GM19395 (cell line): ENCODE measurements around the gene DDI2.
"Not testable (repeated sequence)": the region's sequence is repeated elsewhere in the genome, so short reads cannot be mapped to it uniquely, and the experiment has no call there.

Experiments used
- ATAC-seq: cut with Tn5 transposase; IDR thresholded peaks from one replicate; pipeline ENCODE4 v1.9.1; 2021; ENCODE audit warnings: mild to moderate bottlenecking, moderate library complexity; ENCODE audit not compliant: unreplicated experiment

Gene DDI2

DNA sequence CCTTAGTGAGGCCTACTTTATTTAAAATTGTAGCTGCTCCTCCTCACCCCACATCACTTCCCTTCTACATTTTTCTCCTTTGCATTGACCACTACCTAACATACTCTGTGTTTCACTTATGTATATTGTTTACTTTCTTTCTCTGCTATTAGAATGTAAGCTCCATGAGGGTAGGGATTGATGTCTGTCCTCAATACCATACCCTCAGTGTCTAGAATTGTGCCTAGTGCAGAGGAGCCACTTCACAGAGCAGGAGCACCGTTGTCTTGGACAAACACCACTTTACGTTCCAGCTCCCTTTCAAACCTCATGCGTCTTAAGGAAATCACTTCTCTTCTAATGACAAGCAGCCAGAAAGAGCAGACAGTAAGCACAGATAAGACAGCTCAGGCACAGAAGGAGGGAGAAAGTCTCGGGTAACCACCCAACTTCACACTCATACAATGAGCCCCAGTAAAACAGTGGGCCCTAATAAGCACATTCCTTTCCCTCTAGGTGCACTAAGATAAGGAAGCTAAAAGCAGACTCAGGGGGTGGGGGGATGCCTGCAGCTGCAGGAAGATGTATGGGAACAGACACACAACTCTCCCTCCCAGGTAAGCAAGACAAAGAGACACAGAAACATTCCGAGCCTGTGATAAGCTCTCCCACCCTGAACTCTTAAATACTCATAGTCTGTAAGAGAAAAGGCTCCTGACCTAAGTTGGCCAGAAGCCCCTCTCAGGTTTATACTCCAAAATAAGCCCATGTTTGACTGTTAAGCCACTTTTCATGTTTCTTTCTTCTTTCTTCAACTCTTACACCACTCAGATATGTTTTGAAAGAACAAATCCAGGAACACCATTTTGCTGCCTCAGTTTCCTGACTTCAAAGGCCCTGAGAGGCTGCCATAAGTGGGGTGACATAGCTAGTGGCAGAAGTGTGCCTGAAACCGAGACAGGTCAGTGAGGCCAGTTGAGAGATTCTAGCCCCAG, 59.7 kb downstream of the DDI2 start:
- ATAC-seq = no peak

DNA sequence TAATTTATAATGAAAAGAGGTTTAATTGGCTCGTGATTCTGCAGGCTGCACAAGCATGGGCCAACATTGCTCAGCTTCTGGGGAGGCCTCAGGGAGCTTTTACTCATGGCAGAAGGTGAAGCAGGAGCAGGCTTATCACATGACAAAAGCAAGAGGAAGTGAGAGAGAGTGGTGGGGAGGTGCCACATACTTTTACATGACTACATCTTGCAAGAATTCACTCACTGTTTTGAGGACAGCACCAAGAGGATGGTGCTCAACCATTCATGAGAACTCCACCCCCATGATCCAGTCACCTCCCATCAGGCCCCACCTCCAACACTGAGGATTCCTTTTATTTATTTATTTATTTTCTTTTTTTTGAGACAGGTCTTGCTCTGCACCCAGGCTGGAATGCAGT, 61.3 kb downstream of the DDI2 start:
- ATAC-seq = no peak

DNA sequence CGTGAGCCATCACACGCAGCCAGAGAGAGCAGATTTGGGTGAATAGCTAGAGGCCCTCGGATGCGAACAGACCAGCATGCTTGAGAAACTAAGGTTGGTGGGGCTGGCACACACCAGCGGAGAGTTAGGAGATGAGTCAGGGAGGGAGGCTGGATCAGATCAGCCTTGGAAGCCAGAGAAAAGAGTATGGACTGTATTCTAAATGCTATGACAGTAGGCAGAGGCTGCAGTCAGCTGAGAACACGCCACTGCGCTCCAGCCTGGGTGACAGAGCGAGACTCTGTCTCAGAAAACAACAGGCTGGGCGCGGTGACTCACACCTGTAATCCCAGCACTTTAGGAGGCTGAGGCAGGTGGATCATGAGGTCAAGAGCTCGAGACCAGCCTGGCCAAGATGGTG, 62.9 kb downstream of the DDI2 start:
- ATAC-seq = no peak

DNA sequence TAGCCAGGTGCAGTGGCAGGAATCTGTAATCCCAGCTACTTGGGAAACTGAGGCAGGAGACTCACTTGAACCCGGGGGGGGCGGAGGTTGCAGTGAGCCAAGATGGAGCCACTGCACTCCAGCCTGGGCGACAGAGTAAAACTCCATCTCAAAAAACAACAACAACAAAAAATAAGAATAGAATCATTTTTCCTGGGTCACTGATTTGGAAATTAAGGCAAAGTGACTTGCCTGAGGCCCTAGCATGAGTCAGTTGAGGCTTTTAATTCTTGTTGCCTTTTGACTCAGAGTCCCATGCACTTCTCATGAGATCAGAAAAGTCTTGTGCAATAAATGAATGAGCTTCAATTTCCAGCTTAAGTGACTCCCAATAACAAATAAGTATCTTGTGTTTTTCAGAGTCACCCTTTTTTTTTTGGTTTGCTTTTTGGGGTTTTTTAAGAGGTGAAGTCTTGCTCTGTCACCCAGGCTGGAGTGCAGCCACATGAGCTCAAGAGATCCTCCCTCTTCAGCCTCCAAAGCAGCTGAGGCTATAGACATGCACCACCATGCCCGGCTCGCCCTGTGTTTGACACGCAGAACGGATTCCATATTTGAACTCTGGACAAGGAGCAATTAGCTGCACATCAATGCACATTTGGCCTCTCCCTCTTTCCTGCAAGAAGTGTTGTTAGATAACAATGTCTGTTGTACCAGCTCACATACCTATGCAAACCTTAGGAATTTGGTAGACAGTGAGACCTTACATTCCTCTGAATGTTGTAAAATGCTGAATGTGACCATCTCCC, 63.5 kb downstream of the DDI2 start:
- ATAC-seq = no peak

DNA sequence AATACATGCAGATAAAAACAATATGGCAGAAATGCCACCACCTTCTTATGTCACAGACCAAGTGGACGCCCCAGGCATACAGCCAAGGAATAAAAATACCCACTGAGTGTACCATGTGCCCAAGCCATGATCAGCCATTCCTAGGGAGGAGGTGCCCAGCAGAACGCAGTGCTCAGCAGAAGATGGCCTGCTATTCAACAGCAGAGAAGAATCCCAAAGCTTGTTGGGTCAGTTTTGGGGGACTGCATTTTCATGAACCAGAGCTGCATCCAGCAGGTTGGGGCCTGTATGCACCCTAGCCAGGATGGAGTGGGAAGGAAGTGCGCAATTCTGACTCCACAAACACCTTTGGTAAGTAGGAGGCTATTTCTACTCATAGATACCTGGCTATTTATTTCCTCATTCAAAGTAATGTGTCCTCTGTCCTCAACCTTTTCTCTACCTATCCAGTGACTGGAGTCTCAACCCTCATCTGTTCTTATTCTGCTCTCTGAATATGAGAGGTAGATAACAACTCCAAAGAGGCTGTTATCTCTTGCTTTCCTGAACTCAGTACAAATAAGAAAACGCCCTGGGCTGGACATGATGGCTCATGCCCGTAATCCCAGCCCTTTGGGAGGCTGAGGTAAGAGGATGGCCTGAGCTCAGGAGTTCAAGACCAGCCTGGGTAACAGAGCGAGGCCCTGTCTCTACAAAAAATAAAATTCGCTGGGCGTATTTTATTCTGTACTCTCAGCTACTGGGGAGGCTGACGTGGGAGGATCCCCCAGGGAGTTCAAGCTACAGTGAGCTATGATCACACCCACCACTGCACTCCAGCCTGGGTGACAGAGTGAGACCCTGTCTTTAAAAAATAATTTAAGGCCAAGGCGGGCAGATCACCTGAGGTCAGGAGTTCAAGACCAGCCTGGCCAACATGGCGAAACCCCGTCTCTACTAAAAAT, 64.4 kb downstream of the DDI2 start:
- no peak for ATAC-seq

DNA sequence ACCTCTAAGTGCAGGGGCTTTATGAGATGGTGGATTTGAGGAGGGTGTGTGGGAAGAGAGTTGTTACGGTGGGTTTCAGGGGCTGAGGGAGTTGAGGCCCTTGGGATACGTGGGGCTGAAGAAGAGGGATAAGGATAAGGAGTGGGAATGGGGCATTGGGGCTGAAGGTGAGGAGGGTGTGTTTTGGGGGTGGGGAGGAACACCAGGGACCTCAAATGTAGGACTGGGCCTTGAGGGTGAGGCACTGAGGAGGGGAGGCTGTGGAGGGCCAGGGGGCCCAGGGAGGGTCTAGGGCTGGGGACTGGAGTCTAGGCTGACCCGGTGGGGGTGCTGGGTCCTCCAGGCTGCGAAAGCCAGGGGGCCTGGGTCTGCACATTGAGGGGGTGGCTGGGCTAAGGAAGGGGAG, 65.7 kb downstream of the DDI2 start:
- ATAC-seq = no peak

DNA sequence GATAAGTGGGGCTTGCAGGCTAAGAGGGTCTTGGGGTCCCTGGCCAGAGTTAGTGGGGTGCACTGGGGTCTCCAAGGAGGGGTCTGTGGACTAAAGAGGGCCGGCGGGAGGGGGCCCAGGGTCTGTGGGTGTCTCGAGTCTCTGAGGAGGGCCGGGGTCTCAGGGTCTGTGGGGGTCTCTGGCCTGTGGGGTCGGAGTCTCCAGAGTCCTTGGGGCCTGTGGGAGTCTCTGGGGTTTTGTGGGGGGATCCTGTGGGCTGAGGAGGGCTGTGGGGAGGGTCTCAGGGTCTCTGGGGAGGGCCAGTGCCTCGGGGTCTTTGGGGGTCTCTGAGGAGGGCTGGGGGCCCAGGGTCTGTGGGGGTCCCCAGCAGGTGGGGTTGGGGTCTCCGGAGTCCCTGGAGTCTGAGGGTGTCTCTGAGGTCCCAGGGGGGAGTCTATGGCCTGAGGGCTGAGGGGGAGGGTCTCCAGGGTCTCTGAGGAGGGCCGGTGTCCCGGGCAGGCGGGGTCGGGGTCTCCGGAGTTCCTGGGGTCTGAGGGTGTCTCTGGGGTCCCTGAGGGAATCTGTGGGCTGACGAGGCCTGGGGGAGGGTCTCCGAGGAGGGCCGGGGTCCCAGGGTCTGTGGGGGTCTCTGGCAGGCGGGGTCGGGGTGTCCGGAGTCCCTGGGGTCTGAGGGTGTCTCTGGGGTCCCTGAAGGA, 66.2 kb downstream of the DDI2 start:
- ATAC-seq = no peak

DNA sequence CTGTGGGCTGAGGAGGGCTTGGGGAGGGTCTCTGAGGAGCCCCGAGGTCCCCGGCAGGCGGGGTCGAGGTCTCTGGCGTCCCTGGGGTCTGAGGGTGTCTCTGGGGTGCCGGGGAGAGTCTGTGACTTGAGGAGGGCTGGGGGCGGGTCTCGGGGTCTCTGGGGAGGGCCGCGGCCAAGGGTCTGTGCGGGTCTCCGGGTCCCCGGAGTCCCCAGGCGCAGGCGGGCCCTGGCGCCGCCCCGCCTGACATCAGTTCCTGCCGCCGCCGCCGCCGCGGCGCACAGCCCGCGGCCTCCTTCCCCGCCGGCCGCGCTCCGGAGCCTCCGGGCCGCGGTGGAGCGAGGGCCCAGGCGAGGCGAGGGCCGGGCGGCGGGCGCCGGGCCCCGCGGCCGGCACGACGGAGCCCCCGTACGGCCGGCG, 66.8 kb downstream of the DDI2 start, which contains the start of gene PLEKHM2:
Gene PLEKHM2 (plus strand): TSS at position 279 of the 420 bp plus-strand sequence. CDS start 239 bp downstream, outside the sequence.
- ATAC-seq = peak; percentile 58

DNA sequence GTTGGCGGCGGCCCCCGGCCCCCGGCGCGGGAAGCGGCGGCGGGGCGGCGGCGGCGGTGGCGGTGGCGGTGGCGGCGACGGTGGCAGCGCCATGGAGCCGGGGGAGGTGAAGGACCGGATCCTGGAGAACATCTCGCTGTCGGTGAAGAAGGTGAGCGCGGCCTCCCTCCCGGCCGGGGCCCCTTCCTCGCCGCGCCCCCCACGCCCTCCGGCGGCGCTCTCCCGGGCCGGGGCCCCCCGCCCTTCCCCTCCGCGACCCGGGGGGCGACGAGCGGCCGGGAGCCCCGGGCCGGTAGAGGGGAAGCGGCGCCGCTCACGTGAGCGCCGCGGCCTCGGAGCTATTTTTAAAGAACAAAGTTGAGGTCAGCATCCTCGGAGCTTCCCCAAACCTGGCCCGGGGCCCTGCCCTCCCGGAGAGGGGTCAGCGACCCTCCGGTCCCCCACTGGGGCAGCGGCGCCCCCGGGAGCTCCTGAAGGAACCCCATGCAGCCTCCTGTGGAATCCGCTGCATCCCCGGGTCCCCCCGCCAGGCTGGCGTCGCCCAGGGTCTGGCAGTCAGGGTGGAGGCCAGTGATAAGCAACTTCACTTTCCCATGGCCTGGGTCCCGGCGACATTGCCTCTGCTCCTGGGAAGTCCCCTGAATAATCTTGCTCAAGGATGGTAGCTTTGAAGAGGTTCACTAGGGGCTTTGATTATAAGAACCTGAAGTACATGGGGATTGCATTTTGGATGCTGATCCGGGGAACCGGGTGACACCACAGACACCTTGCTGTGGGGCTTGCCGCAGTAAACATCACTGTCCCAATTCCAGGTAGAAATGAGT, 67.4 kb downstream of the DDI2 start:
- peak; percentile 30 for ATAC-seq

DNA sequence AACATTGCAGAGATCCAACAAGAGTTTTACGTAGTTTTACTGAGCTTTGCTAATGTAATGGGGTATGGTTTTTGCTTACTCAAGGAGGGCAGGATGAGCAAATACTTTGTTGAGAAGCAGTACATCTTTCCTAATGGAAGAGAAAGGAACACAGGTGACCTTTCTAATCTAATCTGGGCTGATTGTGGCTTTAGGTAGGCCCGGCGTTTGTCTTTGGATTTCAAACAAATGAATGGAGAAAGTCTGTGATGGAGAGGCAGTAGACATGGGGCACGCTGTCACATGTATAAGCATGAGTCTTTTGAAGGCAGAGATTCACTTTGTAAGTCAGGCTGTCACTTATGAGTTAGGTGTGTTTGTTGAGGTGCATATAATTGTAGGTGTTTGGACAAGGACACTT, 68.6 kb downstream of the DDI2 start:
- ATAC-seq = no peak

DNA sequence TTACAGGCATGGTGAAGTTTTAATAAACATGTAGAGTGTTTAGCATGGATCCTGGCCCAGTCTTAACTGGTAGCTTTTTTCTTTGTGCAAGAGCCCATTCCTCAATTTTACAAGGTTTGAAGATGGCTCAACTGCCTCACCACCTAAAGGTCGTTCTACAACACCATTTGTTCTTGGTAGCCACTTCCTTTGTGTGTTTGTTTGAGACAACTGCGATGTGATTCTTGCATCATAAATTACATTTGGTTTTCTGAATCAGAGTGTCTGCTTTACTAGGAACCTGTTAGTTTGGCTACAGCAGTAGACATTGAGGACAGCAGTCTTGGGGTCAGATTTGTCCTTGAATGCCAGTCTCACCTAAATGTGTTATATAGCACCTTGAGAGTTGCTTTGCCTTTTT, 70.2 kb downstream of the DDI2 start:
- ATAC-seq = no peak

DNA sequence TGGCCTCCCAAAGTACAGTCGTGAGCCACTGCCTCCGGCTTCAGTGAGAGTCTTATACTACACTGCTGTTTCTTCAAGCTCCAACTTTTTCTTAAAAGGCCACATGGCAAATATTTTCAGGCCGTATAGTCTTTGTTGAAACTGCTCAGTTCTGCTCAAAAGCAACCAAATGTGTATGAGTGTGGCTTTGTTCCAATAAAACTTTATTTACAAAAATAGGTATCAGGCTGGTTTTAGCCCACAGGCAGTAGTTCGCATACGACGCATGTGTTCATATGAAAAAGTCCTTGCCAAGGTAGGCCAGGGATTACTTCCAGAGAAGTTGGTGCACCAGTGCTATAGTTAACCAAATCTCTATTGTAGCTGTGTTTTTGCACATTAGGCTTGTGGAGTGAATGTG, 73.1 kb downstream of the DDI2 start:
- no peak for ATAC-seq

DNA sequence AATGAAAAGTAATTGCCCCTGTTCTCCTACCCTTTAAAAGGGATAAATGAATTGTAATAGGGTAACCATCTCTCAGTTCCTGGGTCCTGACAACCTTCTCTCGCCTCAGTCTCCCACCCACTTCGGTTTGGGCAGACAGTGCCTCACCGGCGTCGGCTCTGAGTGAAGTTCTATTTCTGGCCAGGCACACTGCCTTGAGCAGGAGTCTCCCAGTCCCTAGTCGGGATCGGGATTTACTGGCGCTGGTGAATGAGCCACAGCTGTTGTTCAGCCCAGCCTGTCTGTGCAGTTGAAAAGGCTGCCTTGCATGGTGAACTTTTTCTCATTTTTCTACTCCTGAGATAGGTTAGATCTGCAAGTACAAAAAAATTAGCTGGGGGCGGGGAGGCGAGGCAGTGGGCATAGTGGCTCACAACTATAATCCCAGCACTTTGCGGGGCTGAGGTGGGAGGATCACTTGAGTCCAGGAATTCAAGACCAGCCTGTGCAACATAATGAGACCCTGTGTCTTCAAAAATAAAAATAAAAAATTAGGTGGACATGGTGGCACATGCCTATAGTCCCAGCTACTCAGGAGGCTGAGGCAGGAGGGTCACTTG, 74.3 kb downstream of the DDI2 start:
- no peak for ATAC-seq

DNA sequence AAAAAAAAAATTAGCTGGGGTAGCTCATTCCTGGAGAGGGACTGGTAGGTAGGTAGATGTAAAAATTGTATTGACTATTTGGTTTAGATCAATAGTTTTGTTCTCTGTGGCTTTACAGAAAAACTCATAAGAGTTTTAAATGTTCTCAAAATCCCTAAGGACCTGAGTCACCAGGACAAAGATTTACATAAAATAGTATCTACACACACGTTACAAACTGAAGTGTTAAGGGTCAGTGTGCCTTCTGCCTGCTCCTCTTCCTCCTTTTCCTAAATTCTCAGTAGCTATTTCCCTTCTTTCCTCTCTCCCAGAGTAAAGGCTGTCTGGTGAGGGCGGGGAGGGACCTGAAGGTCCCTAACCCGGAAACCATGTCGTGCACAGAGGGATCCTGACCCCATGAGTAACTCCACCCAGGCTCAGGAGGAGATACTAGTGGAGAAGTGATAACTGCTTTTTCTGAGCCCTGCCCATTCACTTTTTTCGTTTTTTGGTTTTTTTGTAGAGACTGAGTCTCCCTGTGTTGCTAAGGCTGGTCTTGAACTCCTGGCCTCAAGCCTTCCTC, 74.9 kb downstream of the DDI2 start:
- no peak for ATAC-seq

DNA sequence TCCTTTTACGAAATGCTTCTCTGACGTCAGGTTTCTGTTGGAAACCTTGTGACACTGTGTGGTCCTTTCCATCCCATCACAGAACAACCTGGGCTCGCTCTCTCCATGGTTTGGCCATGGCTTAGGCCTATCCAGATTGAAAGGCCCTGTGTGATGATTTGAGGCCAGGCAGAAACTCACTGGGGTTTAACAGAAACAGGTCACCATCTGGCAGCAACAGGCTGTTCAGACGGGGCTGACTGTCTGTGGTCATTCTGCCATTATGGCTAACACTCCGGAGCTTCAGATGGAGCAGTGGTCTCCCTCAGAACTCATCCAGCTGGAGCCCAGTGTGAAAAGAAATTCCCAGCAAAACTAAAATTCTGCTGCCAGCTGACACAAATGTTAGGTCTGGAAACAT, 76.1 kb downstream of the DDI2 start:
- ATAC-seq = no peak

DNA sequence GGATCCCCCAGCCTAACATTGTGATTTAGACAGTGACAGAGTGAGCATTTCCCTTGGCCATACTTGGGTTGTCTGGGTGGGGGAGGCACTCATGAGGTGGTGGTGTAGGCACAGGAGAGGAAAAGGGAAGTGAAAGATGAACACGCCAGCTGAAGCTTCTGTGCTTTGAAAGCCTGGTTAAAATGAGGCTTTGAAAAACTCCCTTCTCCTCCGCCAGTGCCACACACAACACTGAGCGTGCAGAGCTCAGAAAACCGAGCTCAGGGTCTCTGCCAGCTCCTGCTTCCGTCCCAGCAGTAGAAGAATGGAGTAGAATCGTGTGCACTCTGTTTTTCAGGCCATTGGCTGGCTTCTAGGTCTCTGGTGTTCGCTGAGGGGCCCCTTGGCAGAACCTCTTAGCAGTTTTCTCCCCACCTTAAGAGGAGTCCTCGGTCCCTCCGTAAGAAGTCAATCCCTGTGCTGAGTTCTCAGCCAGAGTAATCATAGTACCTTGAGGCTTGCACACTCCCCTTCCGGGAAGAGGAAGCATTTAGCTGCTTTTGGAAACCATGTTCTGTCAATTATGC, 79.8 kb downstream of the DDI2 start:
- ATAC-seq = peak; percentile 91

DNA sequence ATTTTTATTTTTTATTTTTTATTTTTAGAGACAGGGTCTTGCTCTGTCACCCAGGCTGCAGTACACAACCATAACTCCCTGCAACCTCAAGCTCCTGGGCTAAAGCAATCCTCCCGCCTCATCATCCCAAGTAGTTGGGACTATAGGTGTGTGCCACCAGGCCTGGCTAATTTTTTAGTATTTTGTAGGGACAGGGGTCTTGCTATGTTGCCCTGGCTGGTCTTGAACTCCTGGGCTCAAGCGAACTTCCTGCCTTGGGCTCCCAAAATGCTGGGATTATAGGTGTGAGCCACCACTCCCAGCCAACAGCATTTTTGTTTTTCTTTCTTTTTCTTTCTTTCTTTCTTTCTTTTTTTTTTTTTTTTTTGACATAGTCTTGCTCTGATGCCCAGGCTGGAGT, 80.9 kb downstream of the DDI2 start:
- ATAC-seq = no peak

DNA sequence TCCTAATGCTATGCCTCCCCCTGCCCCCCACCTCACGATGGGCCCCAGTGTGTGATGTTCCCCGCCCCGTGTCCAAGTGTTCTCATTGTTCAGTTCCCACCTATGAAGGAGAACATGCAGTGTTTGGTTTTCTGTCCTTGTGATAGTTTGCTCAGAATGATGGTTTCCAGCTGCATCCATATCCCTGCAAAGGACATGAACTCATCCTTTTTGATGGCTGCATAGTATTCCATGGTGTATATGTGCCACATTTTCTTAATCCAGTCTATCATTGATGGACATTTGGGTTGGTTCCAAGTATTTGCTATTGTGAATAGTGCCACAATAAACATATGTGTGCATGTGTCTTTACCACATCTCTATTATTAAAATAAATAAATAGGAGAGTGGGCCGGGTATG, 82.1 kb downstream of the DDI2 start:
- ATAC-seq = not testable (repeated sequence)
